ENCODE results near the gene TBC1D21. TPM values are rescaled to one million over a fixed set of nuclear protein-coding genes. Genes with fewer than 3 reads are reported as not detected.

Gene TBC1D21
- total RNA-seq, 1 experiment from 2014 or later: not detected

DNA sequence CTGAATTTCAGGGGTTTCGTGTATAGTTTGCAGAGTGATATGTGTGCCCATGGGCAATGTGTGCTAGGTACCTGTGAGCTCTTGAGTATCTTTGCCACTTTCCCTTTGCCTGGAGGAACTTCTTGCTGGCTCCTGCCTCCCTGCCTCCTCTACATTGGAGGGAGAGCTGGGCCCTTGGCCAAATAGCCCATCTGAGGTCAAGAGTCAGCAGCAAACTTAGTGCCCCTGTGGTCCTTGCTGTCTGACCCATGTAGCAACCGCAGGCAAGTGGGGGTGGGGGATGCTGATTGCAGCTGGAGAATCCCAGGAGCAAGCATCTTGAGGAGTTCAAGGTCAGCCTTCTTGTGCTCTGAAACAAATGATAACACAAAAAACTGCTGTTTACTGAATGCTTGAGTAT is 5.4 kb upstream of the TBC1D21 start:
- H3K36me3 ChIP-seq (ENCODE audit: low read depth): no peaks in the 10 kb centered on the region
- H3K27me3 ChIP-seq (ENCODE audit: insufficient read depth, low read depth): peaks cover 96% of the 10 kb centered on the region
- POLR2A ChIA-PET (ENCODE audit: unreplicated experiment): no interaction called here

DNA sequence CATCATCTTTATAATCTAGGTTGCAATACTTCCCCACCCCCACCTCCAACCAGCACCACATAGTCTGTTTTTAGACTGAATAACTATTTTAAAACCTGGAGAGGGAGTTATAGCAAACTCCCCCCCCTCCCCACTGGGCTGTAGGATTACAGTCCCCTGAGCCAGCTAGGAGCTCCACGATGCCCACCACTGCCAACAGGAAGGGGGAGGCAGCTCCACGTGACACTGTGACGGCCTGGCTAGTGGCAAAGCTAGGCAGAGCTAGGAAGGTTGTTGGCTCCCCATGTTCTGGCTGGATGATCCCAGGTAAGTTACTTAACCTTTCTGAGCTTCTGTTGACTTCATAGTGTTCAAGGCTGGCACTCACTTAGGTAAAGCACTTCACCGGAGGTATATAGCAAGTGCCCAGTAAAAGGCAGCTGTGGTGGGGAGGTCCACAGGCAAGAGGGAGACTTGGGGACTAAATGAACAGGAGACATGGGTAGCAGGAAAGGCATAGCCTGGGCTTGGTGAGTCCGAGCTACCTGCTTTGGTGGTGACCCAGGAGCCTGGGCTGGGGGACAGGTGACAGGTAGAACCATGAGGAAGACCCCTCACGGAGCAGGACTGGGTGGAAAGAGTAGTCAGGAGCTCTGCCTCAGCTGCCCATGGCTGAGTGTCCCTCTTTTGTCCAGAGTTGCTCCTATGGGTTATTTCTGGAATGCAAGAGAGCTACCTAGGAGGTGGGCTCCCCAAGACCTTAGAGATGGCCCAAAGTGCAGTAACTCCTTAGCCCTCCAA is 4.0 kb upstream of the TBC1D21 start:
- no peak for DNase-seq
- no peak overlapping the region for H3K27ac ChIP-seq
- no TSS peak for BruUV-seq (replicated peaks)
- no peak overlapping the region for H3K4me3 ChIP-seq
- no peaks in the 10 kb centered on the region for H3K36me3 ChIP-seq (ENCODE audit: low read depth)
- H3K9me2 ChIP-seq (ENCODE audit: insufficient read depth): no peaks in the 10 kb centered on the region
- H3K79me2 ChIP-seq (ENCODE audit: low read depth): no peaks in the 10 kb centered on the region
- no peaks in the 10 kb centered on the region for H3K4me1 ChIP-seq (replicated peaks; ENCODE audit: insufficient read depth)
- H2AFZ ChIP-seq: no peak overlapping the region
- TF ChIP-seq, protein P1, sequence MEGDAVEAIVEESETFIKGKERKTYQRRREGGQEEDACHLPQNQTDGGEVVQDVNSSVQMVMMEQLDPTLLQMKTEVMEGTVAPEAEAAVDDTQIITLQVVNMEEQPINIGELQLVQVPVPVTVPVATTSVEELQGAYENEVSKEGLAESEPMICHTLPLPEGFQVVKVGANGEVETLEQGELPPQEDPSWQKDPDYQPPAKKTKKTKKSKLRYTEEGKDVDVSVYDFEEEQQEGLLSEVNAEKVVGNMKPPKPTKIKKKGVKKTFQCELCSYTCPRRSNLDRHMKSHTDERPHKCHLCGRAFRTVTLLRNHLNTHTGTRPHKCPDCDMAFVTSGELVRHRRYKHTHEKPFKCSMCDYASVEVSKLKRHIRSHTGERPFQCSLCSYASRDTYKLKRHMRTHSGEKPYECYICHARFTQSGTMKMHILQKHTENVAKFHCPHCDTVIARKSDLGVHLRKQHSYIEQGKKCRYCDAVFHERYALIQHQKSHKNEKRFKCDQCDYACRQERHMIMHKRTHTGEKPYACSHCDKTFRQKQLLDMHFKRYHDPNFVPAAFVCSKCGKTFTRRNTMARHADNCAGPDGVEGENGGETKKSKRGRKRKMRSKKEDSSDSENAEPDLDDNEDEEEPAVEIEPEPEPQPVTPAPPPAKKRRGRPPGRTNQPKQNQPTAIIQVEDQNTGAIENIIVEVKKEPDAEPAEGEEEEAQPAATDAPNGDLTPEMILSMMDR (conservative IDR thresholded peaks at IDR 0.05): no peak
- TF ChIP-seq EZH2 (IDR thresholded peaks at IDR 0.05; ENCODE audit: low read depth): no peak
- intact Hi-C loops (cut with micrococcal nuclease; ENCODE audit: unreplicated experiment): no loop called here
- H3K4me2 ChIP-seq: no peak overlapping the region
- H3K9me3 ChIP-seq (ENCODE audit: insufficient read depth, low read depth): no peaks in the 10 kb centered on the region
- CTCF ChIA-PET: no interaction called here
- no peaks in the 10 kb centered on the region; the same call in 1 of the 2 replicates for H4K20me1 ChIP-seq (ENCODE audit: insufficient read depth)
- peaks cover 92% of the 10 kb centered on the region for H3K27me3 ChIP-seq (ENCODE audit: insufficient read depth, low read depth)
- POLR2A ChIA-PET (ENCODE audit: unreplicated experiment): no interaction called here
- no peaks in the 10 kb centered on the region for H3F3A ChIP-seq (ENCODE audit: insufficient read depth, low read depth)

More for the DNA sequence above, 5.4 kb upstream of the TBC1D21 start:
- no peaks in the 10 kb centered on the region for H3K79me2 ChIP-seq (ENCODE audit: low read depth)
- H2AFZ ChIP-seq: no peak overlapping the region
- H3K4me3 ChIP-seq: no peak overlapping the region
- H3K27ac ChIP-seq: no peak overlapping the region
- CTCF ChIA-PET: no interaction called here
- no TSS peak for BruUV-seq (replicated peaks)
- H4K20me1 ChIP-seq (ENCODE audit: insufficient read depth): no peaks in the 10 kb centered on the region; the same call in 1 of the 2 replicates
- no peaks in the 10 kb centered on the region for H3K9me3 ChIP-seq (ENCODE audit: insufficient read depth, low read depth)
- no peaks in the 10 kb centered on the region for H3K4me1 ChIP-seq (replicated peaks; ENCODE audit: insufficient read depth)
- no peak for DNase-seq
- H3F3A ChIP-seq (ENCODE audit: insufficient read depth, low read depth): no peaks in the 10 kb centered on the region
- no peak for TF ChIP-seq EZH2 (IDR thresholded peaks at IDR 0.05; ENCODE audit: low read depth)
- TF ChIP-seq, protein P1 (conservative IDR thresholded peaks at IDR 0.05): no peak
- no peak overlapping the region for H3K4me2 ChIP-seq
- H3K9me2 ChIP-seq (ENCODE audit: insufficient read depth): no peaks in the 10 kb centered on the region
- intact Hi-C loops (cut with micrococcal nuclease; ENCODE audit: unreplicated experiment): no loop called here

DNA sequence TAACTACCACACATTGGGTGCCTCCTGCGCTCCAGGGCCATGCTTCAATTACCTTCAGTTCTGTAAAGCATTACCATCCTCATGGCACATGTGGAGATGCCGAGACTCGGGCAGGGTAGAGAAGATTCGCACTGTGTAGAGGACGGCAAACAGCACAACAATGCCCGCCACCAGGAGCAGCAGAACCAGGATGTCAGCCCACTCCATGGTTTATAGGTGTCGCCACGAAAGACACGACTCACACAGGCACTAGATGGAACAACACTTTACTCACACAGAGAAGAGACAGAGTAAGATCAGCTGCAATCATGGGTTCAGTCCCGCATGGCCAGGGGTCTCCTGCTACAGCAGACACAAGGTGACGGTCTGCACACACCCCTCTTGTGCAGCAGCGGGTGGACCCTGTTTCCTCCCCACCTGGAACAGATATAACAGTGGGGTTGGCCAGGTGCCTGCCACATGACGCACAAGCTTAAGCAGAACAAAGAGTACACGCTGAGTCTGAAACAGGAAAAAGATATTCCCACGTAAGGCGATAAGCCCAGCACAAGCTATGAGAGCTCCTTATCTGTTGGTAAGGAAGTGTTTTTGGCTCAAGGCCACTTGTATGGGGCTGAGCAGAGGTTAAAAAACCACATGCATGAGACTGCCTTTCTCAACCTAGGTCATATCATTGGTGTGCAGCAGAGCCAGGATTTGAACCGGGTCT is 2.5 kb upstream of the TBC1D21 start:
- intact Hi-C loops (cut with micrococcal nuclease; ENCODE audit: unreplicated experiment): loop anchor here (5.0 to 10.0 kb wide), 2 partner anchors 94 to 451 kb away; no protein-coding TSS in a partner anchor
- no peaks in the 10 kb centered on the region for H3K4me1 ChIP-seq (replicated peaks; ENCODE audit: insufficient read depth)
- H2AFZ ChIP-seq: no peak overlapping the region
- ChIA-PET CTCF (no interaction called here), POLR2A (ENCODE audit: unreplicated experiment) (no interaction called here)
- H3K4me3 ChIP-seq: no peak overlapping the region
- no peaks in the 10 kb centered on the region for H3K9me2 ChIP-seq (ENCODE audit: insufficient read depth)
- no peak overlapping the region for H3K4me2 ChIP-seq
- no peaks in the 10 kb centered on the region; the same call in 1 of the 2 replicates for H4K20me1 ChIP-seq (ENCODE audit: insufficient read depth)
- H3K9me3 ChIP-seq (ENCODE audit: insufficient read depth, low read depth): no peaks in the 10 kb centered on the region
- no peaks in the 10 kb centered on the region for H3F3A ChIP-seq (ENCODE audit: insufficient read depth, low read depth)
- H3K27ac ChIP-seq: no peak overlapping the region
- TF ChIP-seq, protein P1 (conservative IDR thresholded peaks at IDR 0.05): no peak
- TF ChIP-seq EZH2 (IDR thresholded peaks at IDR 0.05; ENCODE audit: low read depth): no peak
- H3K27me3 ChIP-seq (ENCODE audit: insufficient read depth, low read depth): peaks cover 77% of the 10 kb centered on the region
- no peaks in the 10 kb centered on the region for H3K79me2 ChIP-seq (ENCODE audit: low read depth)
- DNase-seq: no peak
- no TSS peak for BruUV-seq (replicated peaks)
- no peaks in the 10 kb centered on the region for H3K36me3 ChIP-seq (ENCODE audit: low read depth)

All from PC-9 (cell line).